Tibial nerve (tissue), 3 donors: ENCODE data around the gene SEMA5A.

ENCODE experiments used
- CTCF ChIP-seq, 5 experiments: fragments of 200-600 bp in 3 of 5; fragments of 450-650 bp in 2 of 5; sonication (generic) in 3 of 5; IDR thresholded peaks; one replicate each; pipeline ENCODE4 v1.5.1; 2016 to 2019; ENCODE audit warnings: antibody characterized with exemption in 5 of 5, mild to moderate bottlenecking in 3 of 5, moderate library complexity in 2 of 5
- POLR2A ChIP-seq, 2 donors: fragments of 450-650 bp; IDR thresholded peaks; one replicate each; pipeline ENCODE4 v1.6.1; 2017; ENCODE audit warnings: antibody characterized with exemption in 2 of 2, mild to moderate bottlenecking in 2 of 2, moderate library complexity in 2 of 2

- TF ChIP-seq CTCF (IDR thresholded peaks at IDR 0.05) = no peak
- TF ChIP-seq POLR2A (IDR thresholded peaks at IDR 0.05) = no peak
These were observed 347.5 kb downstream of the SEMA5A start for GRCh38 chr5:9198394-9198793.
